Smooth muscle cell (in vitro differentiated cells): ENCODE measurements around the gene ANKMY1. TPM values are rescaled to one million over a fixed set of nuclear protein-coding genes. Genes with fewer than 3 reads are reported as not detected.

Source experiments
- DNase-seq: peaks from one replicate; lab custom pipeline; 2025; ENCODE audit not compliant: unreplicated experiment; lab: John Stamatoyannopoulos, UW
- H2AFZ ChIP-seq: fragments of 200-600 bp; sonication (generic); 2 replicates; pipeline ENCODE4 v1.6.0; 2016; ENCODE audit warnings: antibody characterized with exemption, low read depth, mild to moderate bottlenecking
- H3F3A ChIP-seq: fragments of 200-600 bp; sonication (generic); 2 replicates; pipeline ENCODE4 v1.6.0; 2017; ENCODE audit warnings: antibody characterized with exemption, low read depth
- H3K27ac ChIP-seq: fragments of 200-600 bp; sonication (generic); 2 replicates; pipeline ENCODE4 v1.5.1; 2016; ENCODE audit warnings: low read depth, mild to moderate bottlenecking
- H3K27me3 ChIP-seq: fragments of 200-600 bp; sonication (generic); 2 replicates; pipeline ENCODE4 v1.6.1; 2016; ENCODE audit warnings: low read depth, mild to moderate bottlenecking
- H3K36me3 ChIP-seq: fragments of 200-600 bp; sonication (generic); 2 replicates; pipeline ENCODE4 v1.5.1; 2016; ENCODE audit warnings: low read depth
- H3K4me1 ChIP-seq: fragments of 200-600 bp; sonication (generic); 2 replicates; pipeline ENCODE4 v1.5.1; 2016; ENCODE audit warnings: low read depth
- H3K4me2 ChIP-seq: fragments of 200-600 bp; sonication (generic); 2 replicates; pipeline ENCODE4 v1.6.0; 2016; ENCODE audit warnings: mild to moderate bottlenecking
- H3K4me3 ChIP-seq: fragments of 200-600 bp; sonication (generic); 2 replicates; pipeline ENCODE4 v1.5.1; 2016; ENCODE audit warnings: mild to moderate bottlenecking
- H3K79me2 ChIP-seq: fragments of 200-600 bp; sonication (generic); 2 replicates; pipeline ENCODE4 v1.6.0; 2016; ENCODE audit warnings: low read depth, mild to moderate bottlenecking
- H3K9ac ChIP-seq: fragments of 200-600 bp; sonication (generic); 2 replicates; pipeline ENCODE4 v1.6.0; 2016; ENCODE audit warnings: low read depth
- H3K9me3 ChIP-seq: fragments of 200-600 bp; sonication (generic); replicated peaks from 2 replicates; pipeline ENCODE4 v1.5.1; 2016; ENCODE audit warnings: low read depth
- H4K20me1 ChIP-seq: fragments of 200-600 bp; sonication (generic); 2 replicates; pipeline ENCODE4 v1.6.0; 2016; ENCODE audit warnings: low read depth
- WGBS: methylation state at CpG from one replicate; pipeline ENCODE4 v1.1.7; 2016; ENCODE audit warnings: low lambda C conversion rate; 5-methylcytosine and 5-hydroxymethylcytosine counted together
- polyA plus RNA-seq: library from polyadenylated mRNA; unstranded; fragments of >200 nt; fragmentation: Nextera tagmentation; extraction: Ambion mirVana; gene quantifications from 2 replicates; pipeline ENCODE4 v1.2.1, GENCODE V29; 2016
- total RNA-seq: library from RNA; depleted of rRNA; stranded (reverse); fragments of >200 nt; gene quantifications from 2 replicates; pipeline ENCODE4 v1.2.3, GENCODE V29; 2014
- TF ChIP-seq, protein P1 (sequence below): fragments of 200-600 bp; sonication (generic); IDR thresholded peaks from 2 replicates; pipeline ENCODE4 v1.5.1; 2017; ENCODE audit warnings: borderline replicate concordance, mild to moderate bottlenecking, antibody characterized with exemption; ENCODE audit not compliant: insufficient read depth, poor library complexity, severe bottlenecking

Gene ANKMY1
- total and polyA plus RNA-seq, 2 experiments from 2014 or later = 6.4 to 8.7 TPM

DNA sequence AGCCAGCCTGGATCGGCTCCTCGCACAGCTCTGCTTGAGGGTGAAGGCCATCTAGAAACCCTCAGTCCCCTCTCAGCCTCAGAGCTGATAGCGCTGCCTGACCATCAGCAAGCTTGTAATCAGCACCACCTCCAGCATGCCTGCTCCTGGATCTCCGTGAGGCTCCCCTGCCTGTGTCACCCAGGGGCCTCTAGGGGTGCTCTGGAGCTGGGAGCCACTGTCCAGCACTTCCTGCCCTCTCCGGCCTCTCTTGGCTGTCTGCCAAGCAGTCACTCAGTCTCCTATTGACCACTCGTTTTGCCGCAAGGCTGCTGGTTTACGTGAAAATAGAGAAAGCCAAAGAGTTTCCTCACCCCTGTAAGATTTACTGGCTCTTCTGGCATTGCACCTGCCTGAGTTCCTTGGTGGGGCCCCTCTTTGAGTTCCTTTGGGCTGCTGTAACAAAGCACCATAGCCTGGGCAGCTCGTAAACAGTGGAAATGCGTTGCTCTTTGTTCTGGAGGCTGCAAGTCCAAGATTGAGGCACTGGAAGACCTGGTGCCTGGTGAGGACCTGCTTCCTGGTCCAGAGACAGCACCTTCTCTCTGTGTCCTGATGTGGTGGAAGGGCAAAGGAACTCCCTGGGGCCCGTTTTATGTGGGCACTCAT lies 46.6 kb upstream of the ANKMY1 start:
- Histone ChIP-seq H3K27me3 (no peaks in the 10 kb centered on the region), H3K9ac (no peak overlapping the region), H2AFZ (no peak overlapping the region), H3K27ac (no peak overlapping the region), H3K79me2 (no peaks in the 10 kb centered on the region), H3K4me1 (no peaks in the 10 kb centered on the region), H4K20me1 (no peaks in the 10 kb centered on the region), H3K36me3 (no peaks in the 10 kb centered on the region), H3K4me3 (no peak overlapping the region), H3K9me3 (no peaks in the 10 kb centered on the region), H3K4me2 (no peak overlapping the region), H3F3A (no peaks in the 10 kb centered on the region)
- WGBS = 66% methylated on average over 10 of the region's 11 CpGs
- TF ChIP-seq, protein P1, sequence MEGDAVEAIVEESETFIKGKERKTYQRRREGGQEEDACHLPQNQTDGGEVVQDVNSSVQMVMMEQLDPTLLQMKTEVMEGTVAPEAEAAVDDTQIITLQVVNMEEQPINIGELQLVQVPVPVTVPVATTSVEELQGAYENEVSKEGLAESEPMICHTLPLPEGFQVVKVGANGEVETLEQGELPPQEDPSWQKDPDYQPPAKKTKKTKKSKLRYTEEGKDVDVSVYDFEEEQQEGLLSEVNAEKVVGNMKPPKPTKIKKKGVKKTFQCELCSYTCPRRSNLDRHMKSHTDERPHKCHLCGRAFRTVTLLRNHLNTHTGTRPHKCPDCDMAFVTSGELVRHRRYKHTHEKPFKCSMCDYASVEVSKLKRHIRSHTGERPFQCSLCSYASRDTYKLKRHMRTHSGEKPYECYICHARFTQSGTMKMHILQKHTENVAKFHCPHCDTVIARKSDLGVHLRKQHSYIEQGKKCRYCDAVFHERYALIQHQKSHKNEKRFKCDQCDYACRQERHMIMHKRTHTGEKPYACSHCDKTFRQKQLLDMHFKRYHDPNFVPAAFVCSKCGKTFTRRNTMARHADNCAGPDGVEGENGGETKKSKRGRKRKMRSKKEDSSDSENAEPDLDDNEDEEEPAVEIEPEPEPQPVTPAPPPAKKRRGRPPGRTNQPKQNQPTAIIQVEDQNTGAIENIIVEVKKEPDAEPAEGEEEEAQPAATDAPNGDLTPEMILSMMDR = peak; percentile 25
- no peak for DNase-seq

DNA sequence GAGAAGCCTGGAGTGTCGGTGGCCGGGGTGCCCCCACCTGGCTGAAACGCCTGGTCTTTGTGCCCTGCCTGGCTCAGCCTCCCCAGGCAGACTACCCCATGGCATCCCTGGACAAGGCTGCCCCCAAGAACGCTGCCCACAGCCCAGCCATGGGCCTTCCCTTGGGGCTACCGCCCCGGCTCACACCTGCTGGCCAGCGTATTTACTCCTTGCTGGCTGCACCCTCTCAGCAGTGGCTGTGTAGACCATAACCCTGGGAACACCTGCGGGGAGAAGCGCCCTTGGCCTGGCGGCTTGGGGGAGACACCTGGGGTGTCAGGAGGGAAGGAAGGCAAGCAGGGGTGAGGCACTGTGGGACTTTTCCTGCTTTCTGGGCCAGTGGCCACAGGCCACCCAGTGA lies 46.1 kb upstream of the ANKMY1 start:
- DNase-seq = no peak
- no peaks in the 10 kb centered on the region for H3K79me2 ChIP-seq
- no peaks in the 10 kb centered on the region for H4K20me1 ChIP-seq
- H3K9me3 ChIP-seq = no peaks in the 10 kb centered on the region
- H3K4me2 ChIP-seq = no peak overlapping the region
- H3K4me1 ChIP-seq = no peaks in the 10 kb centered on the region
- no peak overlapping the region for H2AFZ ChIP-seq
- TF ChIP-seq, protein P1 = no peak
- H3K4me3 ChIP-seq = no peak overlapping the region
- H3K9ac ChIP-seq = no peak overlapping the region
- no peaks in the 10 kb centered on the region for H3F3A ChIP-seq
- WGBS = 95% methylated on average over 10 of the region's 10 CpGs
- no peaks in the 10 kb centered on the region for H3K36me3 ChIP-seq
- H3K27me3 ChIP-seq = no peaks in the 10 kb centered on the region
- H3K27ac ChIP-seq = no peak overlapping the region

DNA sequence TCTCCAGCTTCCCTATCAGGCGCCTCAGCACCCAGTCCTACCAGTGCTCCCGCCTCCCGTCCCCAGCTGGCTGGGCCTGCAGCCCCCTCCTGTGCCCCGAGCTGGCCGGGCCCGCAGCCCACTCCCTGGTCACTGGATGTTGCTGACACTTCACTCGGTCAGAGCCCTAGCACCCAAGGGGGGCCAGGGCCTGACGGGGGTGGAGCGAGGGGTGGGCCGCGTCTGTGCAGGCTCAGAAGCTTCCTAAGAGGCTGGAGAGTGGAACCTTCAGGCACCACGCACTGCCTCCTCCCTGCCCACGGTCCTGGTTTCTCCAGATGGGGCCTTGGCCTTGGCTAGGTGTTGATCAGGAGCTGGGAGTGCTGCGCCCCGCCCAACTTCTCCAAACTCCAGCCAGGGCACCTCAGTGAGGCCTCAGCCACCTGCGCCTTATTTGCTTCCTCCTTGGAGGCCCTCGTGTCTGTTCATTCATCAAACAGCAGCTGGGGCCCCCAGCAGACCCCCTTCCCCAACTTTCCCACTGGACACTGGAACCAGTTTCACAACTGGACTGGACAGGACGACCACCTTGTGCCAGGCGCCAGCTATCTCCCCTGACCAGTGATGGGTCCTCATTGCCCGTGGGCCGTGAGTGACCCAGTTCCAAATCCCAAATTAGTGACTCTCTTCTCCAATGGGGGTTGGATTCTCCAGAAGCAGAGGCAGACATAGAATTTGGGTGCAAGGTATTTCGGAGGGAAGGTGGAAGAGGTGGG lies 45.5 kb upstream of the ANKMY1 start:
- Histone ChIP-seq H3K9me3 (no peaks in the 10 kb centered on the region), H3F3A (no peaks in the 10 kb centered on the region), H2AFZ (no peak overlapping the region), H4K20me1 (no peaks in the 10 kb centered on the region), H3K4me3 (no peak overlapping the region), H3K36me3 (no peaks in the 10 kb centered on the region), H3K4me2 (no peak overlapping the region), H3K79me2 (no peaks in the 10 kb centered on the region), H3K9ac (no peak overlapping the region), H3K27me3 (no peaks in the 10 kb centered on the region), H3K27ac (no peak overlapping the region), H3K4me1 (no peaks in the 10 kb centered on the region)
- TF ChIP-seq, protein P1 = no peak
- 96% methylated on average over 22 of the region's 22 CpGs for WGBS
- no peak for DNase-seq
